HepG2 (cell line): ENCODE measurements around the gene L2HGDH. TPM values are rescaled to one million over a fixed set of nuclear protein-coding genes. Genes with fewer than 3 reads are reported as not detected.

Experiments used
- FIP1L1 ChIP-seq: fragments of 200-400 bp; formaldehyde crosslinking; IDR thresholded peaks from 2 replicates; pipeline ENCODE4 v1.6.1; 2018; ENCODE audit warnings: low read depth, mild to moderate bottlenecking, low read length, moderate library complexity, borderline replicate concordance; ENCODE audit not compliant: insufficient read depth
- KDM4B ChIP-seq: sonication (generic); formaldehyde crosslinking; IDR thresholded peaks from 2 replicates; pipeline ENCODE4 v1.4.0; 2020; ENCODE audit warnings: missing genetic modification reagents
- KDM5A ChIP-seq: fragments of 200-600 bp; sonication (generic); IDR thresholded peaks from 2 replicates; pipeline ENCODE4 v1.7.0; 2018; ENCODE audit warnings: antibody characterized with exemption, mild to moderate bottlenecking, low read length, borderline replicate concordance
- NFIB ChIP-seq: sonication (generic); formaldehyde crosslinking; IDR thresholded peaks from 2 replicates; pipeline ENCODE4 v1.9.0; 2021; ENCODE audit warnings: missing genetic modification reagents, mild to moderate bottlenecking, borderline replicate concordance
- SAP130 ChIP-seq: IDR thresholded peaks from 2 replicates; pipeline ENCODE4 v1.6.1; 2016; ENCODE audit warnings: low read depth
- SMAD3 ChIP-seq: sonication (generic); formaldehyde crosslinking; IDR thresholded peaks from 2 replicates; pipeline ENCODE4 v1.4.0; 2020; ENCODE audit warnings: missing genetic modification reagents
- TAF1 ChIP-seq: sonication (generic); formaldehyde crosslinking; IDR thresholded peaks from 2 replicates; pipeline ENCODE4 v1.4.0; 2020; ENCODE audit warnings: missing genetic modification reagents
- ZEB1 ChIP-seq: IDR thresholded peaks from 2 replicates; pipeline ENCODE4 v1.6.1; 2012; ENCODE audit warnings: mild to moderate bottlenecking, low read depth, inconsistent platforms; ENCODE audit not compliant: insufficient replicate concordance
- ZNF260 ChIP-seq: sonication (generic); formaldehyde crosslinking; IDR thresholded peaks from 2 replicates; pipeline ENCODE4 v1.4.0; 2020; ENCODE audit warnings: missing genetic modification reagents, low read depth, mild to moderate bottlenecking, borderline replicate concordance
- ZNF326 ChIP-seq: sonication (generic); formaldehyde crosslinking; IDR thresholded peaks from 2 replicates; pipeline ENCODE4 v1.4.0; 2020; ENCODE audit warnings: missing genetic modification reagents, borderline replicate concordance
- ZNF598 ChIP-seq: sonication (generic); formaldehyde crosslinking; IDR thresholded peaks from 2 replicates; pipeline ENCODE4 v1.5.1; 2020; ENCODE audit warnings: mild to moderate bottlenecking, missing genetic modification reagents, borderline replicate concordance
- ZNF644 ChIP-seq: IDR thresholded peaks from 2 replicates; pipeline ENCODE4 v1.6.1; 2016; ENCODE audit warnings: low read depth
- polyA plus RNA-seq, 8 experiments: library from polyadenylated mRNA; depleted of rRNA in 3 of 8; stranded (reverse) in 7 of 8; unstranded in 1 of 8; fragments of >200 nt; fragmentation: Illumina TruSeq in 4 of 8; extraction: Trizol in 4 of 8; gene quantifications; 2 replicates each; pipeline versions ENCODE4 v1.2.1 to v1.2.3, GENCODE V29; 2011 to 2016; ENCODE audit warnings: low read depth in 4 of 8, missing spikeins in 1 of 8, mixed read lengths in 1 of 8; ENCODE audit not compliant: insufficient read depth in 1 of 8
- total RNA-seq, 5 experiments: library from RNA; depleted of rRNA; stranded (reverse); fragments of >200 nt; fragmentation: Illumina TruSeq; extraction: Trizol; gene quantifications; 2 replicates each; pipeline ENCODE4 v1.2.3, GENCODE V29; 2016; ENCODE audit warnings: low read depth in 1 of 5
- TF ChIP-seq, protein P1 (sequence below): fragments of 450-650 bp; IDR thresholded peaks from 2 replicates; pipeline ENCODE4 v1.6.1; 2016
- TF ChIP-seq, protein P2 (sequence below): sonication (generic); formaldehyde crosslinking; IDR thresholded peaks from 2 replicates; pipeline ENCODE4; 2020; ENCODE audit warnings: missing genetic modification reagents, mild to moderate bottlenecking, borderline replicate concordance
- TF ChIP-seq, protein P3 (sequence below): sonication (generic); formaldehyde crosslinking; IDR thresholded peaks from 2 replicates; pipeline ENCODE4 v1.4.0; 2020; ENCODE audit warnings: missing genetic modification reagents
- TF ChIP-seq, protein P4 (sequence below): sonication (generic); formaldehyde crosslinking; conservative IDR thresholded peaks from 2 replicates; pipeline ENCODE4 v1.4.0; 2020; ENCODE audit warnings: missing genetic modification reagents
- TF ChIP-seq, protein P5 (sequence below): sonication (generic); formaldehyde crosslinking; IDR thresholded peaks from 2 replicates; pipeline ENCODE4 v1.4.0; 2020; ENCODE audit warnings: mild to moderate bottlenecking, missing genetic modification reagents

L2HGDH gene
- total and polyA plus RNA-seq, 2 of the 13 experiments (the other 11 are each of a cell fraction or from before 2014, with no cell fraction given): 3.3 to 5.0 TPM

DNA sequence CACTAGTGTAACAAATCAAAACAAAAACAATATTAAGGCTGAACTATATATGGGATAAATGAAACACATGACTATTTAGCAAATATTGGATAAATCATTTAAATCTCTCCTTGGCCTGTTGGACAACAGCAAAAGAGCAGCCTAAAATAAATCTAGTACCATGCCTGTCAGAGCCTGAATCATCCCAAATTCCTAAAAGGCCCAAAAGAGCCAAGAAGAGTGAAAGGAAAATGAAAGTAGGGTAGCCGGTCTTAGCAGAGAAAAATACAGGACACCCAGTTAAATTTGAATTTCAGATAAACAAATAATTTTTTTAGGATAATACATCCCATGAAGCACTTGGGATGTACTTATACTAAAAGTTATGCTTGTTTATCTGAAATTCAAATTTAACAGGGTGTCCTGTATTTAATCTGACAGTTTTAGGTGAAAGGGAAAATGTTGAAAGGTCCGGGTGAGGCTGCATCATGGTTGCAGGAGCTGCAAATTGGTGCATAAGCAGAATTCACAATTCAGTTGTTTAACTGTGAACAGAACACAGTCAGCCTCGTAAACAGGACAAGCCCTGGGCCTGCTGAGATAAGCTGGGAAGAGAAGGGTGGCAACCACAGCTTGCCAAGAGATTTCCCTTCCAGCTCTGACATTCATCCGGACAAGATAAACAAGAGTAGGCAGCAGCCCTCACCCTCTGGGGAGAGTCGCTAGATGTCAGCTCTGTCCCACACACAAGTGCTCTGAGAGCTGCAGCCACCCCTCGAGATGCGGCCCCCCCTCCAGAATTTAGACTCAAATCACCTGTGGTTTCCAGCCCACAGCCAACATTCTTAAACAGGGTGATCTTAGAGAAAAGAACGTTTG lies 30.4 kb upstream of the L2HGDH start (continued):
- TF ChIP-seq TAF1: no peak
- no peak for TF ChIP-seq KDM5A
- no peak for TF ChIP-seq ZNF644 (CRISPR knock-in tag)
- TF ChIP-seq, protein P1, sequence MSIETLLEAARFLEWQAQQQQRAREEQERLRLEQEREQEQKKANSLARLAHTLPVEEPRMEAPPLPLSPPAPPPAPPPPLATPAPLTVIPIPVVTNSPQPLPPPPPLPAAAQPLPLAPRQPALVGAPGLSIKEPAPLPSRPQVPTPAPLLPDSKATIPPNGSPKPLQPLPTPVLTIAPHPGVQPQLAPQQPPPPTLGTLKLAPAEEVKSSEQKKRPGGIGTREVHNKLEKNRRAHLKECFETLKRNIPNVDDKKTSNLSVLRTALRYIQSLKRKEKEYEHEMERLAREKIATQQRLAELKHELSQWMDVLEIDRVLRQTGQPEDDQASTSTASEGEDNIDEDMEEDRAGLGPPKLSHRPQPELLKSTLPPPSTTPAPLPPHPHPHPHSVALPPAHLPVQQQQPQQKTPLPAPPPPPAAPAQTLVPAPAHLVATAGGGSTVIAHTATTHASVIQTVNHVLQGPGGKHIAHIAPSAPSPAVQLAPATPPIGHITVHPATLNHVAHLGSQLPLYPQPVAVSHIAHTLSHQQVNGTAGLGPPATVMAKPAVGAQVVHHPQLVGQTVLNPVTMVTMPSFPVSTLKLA: no peak
- TF ChIP-seq, protein P2, sequence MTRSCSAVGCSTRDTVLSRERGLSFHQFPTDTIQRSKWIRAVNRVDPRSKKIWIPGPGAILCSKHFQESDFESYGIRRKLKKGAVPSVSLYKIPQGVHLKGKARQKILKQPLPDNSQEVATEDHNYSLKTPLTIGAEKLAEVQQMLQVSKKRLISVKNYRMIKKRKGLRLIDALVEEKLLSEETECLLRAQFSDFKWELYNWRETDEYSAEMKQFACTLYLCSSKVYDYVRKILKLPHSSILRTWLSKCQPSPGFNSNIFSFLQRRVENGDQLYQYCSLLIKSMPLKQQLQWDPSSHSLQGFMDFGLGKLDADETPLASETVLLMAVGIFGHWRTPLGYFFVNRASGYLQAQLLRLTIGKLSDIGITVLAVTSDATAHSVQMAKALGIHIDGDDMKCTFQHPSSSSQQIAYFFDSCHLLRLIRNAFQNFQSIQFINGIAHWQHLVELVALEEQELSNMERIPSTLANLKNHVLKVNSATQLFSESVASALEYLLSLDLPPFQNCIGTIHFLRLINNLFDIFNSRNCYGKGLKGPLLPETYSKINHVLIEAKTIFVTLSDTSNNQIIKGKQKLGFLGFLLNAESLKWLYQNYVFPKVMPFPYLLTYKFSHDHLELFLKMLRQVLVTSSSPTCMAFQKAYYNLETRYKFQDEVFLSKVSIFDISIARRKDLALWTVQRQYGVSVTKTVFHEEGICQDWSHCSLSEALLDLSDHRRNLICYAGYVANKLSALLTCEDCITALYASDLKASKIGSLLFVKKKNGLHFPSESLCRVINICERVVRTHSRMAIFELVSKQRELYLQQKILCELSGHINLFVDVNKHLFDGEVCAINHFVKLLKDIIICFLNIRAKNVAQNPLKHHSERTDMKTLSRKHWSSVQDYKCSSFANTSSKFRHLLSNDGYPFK (CRISPR knock-in tag): no peak
- peak; percentile 46; the same call in 1 of the 2 replicates for TF ChIP-seq SAP130 (CRISPR knock-in tag)
- no peak for TF ChIP-seq NFIB (CRISPR knock-in tag)
- TF ChIP-seq ZNF260 (CRISPR knock-in tag): no peak
- no peak for TF ChIP-seq FIP1L1
- TF ChIP-seq SMAD3 (CRISPR knock-in tag): no peak
- TF ChIP-seq, protein P3, sequence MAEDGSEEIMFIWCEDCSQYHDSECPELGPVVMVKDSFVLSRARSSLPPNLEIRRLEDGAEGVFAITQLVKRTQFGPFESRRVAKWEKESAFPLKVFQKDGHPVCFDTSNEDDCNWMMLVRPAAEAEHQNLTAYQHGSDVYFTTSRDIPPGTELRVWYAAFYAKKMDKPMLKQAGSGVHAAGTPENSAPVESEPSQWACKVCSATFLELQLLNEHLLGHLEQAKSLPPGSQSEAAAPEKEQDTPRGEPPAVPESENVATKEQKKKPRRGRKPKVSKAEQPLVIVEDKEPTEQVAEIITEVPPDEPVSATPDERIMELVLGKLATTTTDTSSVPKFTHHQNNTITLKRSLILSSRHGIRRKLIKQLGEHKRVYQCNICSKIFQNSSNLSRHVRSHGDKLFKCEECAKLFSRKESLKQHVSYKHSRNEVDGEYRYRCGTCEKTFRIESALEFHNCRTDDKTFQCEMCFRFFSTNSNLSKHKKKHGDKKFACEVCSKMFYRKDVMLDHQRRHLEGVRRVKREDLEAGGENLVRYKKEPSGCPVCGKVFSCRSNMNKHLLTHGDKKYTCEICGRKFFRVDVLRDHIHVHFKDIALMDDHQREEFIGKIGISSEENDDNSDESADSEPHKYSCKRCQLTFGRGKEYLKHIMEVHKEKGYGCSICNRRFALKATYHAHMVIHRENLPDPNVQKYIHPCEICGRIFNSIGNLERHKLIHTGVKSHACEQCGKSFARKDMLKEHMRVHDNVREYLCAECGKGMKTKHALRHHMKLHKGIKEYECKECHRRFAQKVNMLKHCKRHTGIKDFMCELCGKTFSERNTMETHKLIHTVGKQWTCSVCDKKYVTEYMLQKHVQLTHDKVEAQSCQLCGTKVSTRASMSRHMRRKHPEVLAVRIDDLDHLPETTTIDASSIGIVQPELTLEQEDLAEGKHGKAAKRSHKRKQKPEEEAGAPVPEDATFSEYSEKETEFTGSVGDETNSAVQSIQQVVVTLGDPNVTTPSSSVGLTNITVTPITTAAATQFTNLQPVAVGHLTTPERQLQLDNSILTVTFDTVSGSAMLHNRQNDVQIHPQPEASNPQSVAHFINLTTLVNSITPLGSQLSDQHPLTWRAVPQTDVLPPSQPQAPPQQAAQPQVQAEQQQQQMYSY (CRISPR knock-in tag): no peak
- TF ChIP-seq KDM4B (CRISPR knock-in tag): no peak
- TF ChIP-seq, protein P4, sequence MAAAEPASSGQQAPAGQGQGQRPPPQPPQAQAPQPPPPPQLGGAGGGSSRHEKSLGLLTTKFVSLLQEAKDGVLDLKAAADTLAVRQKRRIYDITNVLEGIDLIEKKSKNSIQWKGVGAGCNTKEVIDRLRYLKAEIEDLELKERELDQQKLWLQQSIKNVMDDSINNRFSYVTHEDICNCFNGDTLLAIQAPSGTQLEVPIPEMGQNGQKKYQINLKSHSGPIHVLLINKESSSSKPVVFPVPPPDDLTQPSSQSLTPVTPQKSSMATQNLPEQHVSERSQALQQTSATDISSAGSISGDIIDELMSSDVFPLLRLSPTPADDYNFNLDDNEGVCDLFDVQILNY (CRISPR knock-in tag): no peak
- no peak for TF ChIP-seq ZNF326 (CRISPR knock-in tag)
- TF ChIP-seq ZEB1: no peak
- TF ChIP-seq, protein P5, sequence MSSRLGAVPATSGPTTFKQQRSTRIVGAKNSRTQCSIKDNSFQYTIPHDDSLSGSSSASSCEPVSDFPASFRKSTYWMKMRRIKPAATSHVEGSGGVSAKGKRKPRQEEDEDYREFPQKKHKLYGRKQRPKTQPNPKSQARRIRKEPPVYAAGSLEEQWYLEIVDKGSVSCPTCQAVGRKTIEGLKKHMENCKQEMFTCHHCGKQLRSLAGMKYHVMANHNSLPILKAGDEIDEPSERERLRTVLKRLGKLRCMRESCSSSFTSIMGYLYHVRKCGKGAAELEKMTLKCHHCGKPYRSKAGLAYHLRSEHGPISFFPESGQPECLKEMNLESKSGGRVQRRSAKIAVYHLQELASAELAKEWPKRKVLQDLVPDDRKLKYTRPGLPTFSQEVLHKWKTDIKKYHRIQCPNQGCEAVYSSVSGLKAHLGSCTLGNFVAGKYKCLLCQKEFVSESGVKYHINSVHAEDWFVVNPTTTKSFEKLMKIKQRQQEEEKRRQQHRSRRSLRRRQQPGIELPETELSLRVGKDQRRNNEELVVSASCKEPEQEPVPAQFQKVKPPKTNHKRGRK (CRISPR knock-in tag): no peak
- no peak for TF ChIP-seq ZNF598 (CRISPR knock-in tag)
